IPS DF 4.7 (cell line): Measurements from ENCODE around the gene NR1H2.
"Not testable (repeated sequence)": the region's sequence is repeated elsewhere in the genome, so short reads cannot be mapped to it uniquely, and the experiment has no call there.

ENCODE experiments used
- DNase-seq: peaks from one replicate; pipeline ENCODE4 v3.0.0-alpha.2; 2013; ENCODE audit warnings: low spot score; ENCODE audit errors: extremely low read depth

The NR1H2 gene

GRCh38 chr19:50344661-50345318 lies 31.5 kb upstream of the NR1H2 start:
- no peak for DNase-seq

GRCh38 chr19:50347089-50347581 lies 29.1 kb upstream of the NR1H2 start:
- DNase-seq = not testable (repeated sequence)

GRCh38 chr19:50349277-50350057 lies 26.8 kb upstream of the NR1H2 start:
- no peak for DNase-seq

- DNase-seq = no peak
Measured at GRCh38 chr19:50352242-50352641, 24.0 kb upstream of the NR1H2 start.

GRCh38 chr19:50353487-50353880 lies 22.8 kb upstream of the NR1H2 start:
- not testable (repeated sequence) for DNase-seq

- DNase-seq = no peak
Measured at GRCh38 chr19:50356691-50357177, 19.5 kb upstream of the NR1H2 start.

- no peak for DNase-seq
Measured at GRCh38 chr19:50357178-50358100, 18.8 kb upstream of the NR1H2 start.

GRCh38 chr19:50358483-50359327 lies 17.6 kb upstream of the NR1H2 start:
- DNase-seq = no peak

- no peak for DNase-seq
Measured at GRCh38 chr19:50359328-50359818, 16.9 kb upstream of the NR1H2 start.

- no peak for DNase-seq
Measured at GRCh38 chr19:50361290-50362029, 14.8 kb upstream of the NR1H2 start.

GRCh38 chr19:50362030-50362412 lies 14.2 kb upstream of the NR1H2 start:
- no peak for DNase-seq

GRCh38 chr19:50362656-50363424 lies 13.4 kb upstream of the NR1H2 start:
- DNase-seq = no peak

GRCh38 chr19:50365434-50366306 lies 10.6 kb upstream of the NR1H2 start, which contains the start of gene NAPSA:
Gene NAPSA, minus strand, starts transcription at chr19:50365639. Its CDS starts 18 bp downstream, at chr19:50365621.
- no peak for DNase-seq

- no peak for DNase-seq
Measured at GRCh38 chr19:50368649-50369570, 7.3 kb upstream of the NR1H2 start.

- no peak for DNase-seq
Measured at GRCh38 chr19:50371914-50372475, 4.3 kb upstream of the NR1H2 start.

GRCh38 chr19:50377051-50377461 lies 799 bp downstream of the NR1H2 start:
- no peak for DNase-seq
